GM23248 (cell line): ENCODE measurements around the gene PLA2G4C. TPM values are rescaled to one million over a fixed set of nuclear protein-coding genes. Genes with fewer than 3 reads are reported as not detected.

ENCODE experiments used
- DNase-seq: peaks from one replicate; pipeline ENCODE4 v3.0.0-alpha.2; 2015
- H2AFZ ChIP-seq: fragments of 200-600 bp; sonication (generic); 2 replicates; pipeline ENCODE4 v1.6.1; 2016; ENCODE audit warnings: antibody characterized with exemption
- H3F3A ChIP-seq: fragments of 200-600 bp; sonication (generic); 2 replicates; pipeline ENCODE4 v1.6.1; 2016; ENCODE audit warnings: mild to moderate bottlenecking, antibody characterized with exemption, mixed run types; ENCODE audit not compliant: insufficient read depth
- H3K27ac ChIP-seq: fragments of 200-600 bp; sonication (generic); 2 replicates; pipeline ENCODE4 v1.5.1; 2016; ENCODE audit warnings: mild to moderate bottlenecking
- H3K27me3 ChIP-seq: fragments of 200-600 bp; sonication (generic); replicated peaks from 2 replicates; pipeline ENCODE4 v1.6.1; 2016; ENCODE audit warnings: mild to moderate bottlenecking; ENCODE audit not compliant: insufficient read depth
- H3K36me3 ChIP-seq: fragments of 200-600 bp; sonication (generic); 2 replicates; pipeline ENCODE4 v1.6.1; 2016; ENCODE audit warnings: low read depth, mild to moderate bottlenecking
- H3K4me1 ChIP-seq: fragments of 200-600 bp; sonication (generic); 2 replicates; pipeline ENCODE4 v1.6.1; 2016; ENCODE audit warnings: mild to moderate bottlenecking; ENCODE audit not compliant: insufficient read depth
- H3K4me2 ChIP-seq: fragments of 200-600 bp; sonication (generic); one replicate; pipeline ENCODE4 v1.6.1; 2016; ENCODE audit warnings: mild to moderate bottlenecking; ENCODE audit not compliant: unreplicated experiment
- H3K4me3 ChIP-seq: fragments of 200-600 bp; sonication (generic); 2 replicates; pipeline ENCODE4 v1.5.1; 2016; ENCODE audit warnings: mild to moderate bottlenecking
- H3K79me2 ChIP-seq: fragments of 200-600 bp; sonication (generic); 2 replicates; pipeline ENCODE4 v1.6.1; 2016; ENCODE audit warnings: mild to moderate bottlenecking; ENCODE audit not compliant: insufficient read depth
- H3K9ac ChIP-seq: fragments of 200-600 bp; sonication (generic); 2 replicates; pipeline ENCODE4 v1.6.1; 2016; ENCODE audit warnings: mild to moderate bottlenecking
- H3K9me2 ChIP-seq: fragments of 200-600 bp; sonication (generic); 2 replicates; pipeline ENCODE4 v1.6.1; 2016; ENCODE audit warnings: mixed run types, mild to moderate bottlenecking, moderate library complexity; ENCODE audit not compliant: insufficient read depth
- H3K9me3 ChIP-seq: fragments of 200-600 bp; sonication (generic); one replicate; pipeline ENCODE4 v1.6.1; 2017; ENCODE audit warnings: low read depth
- H4K20me1 ChIP-seq: fragments of 200-600 bp; sonication (generic); 2 replicates; pipeline ENCODE4 v1.6.0; 2016; ENCODE audit not compliant: insufficient read depth
- EZH2 ChIP-seq: fragments of 200-600 bp; sonication (generic); IDR thresholded peaks from 2 replicates; pipeline ENCODE4 v1.6.1; 2018; ENCODE audit warnings: antibody characterized with exemption, mild to moderate bottlenecking; ENCODE audit not compliant: insufficient read depth, poor library complexity, severe bottlenecking
- EZH2phosphoT487 ChIP-seq: fragments of 200-600 bp; sonication (generic); IDR thresholded peaks from 2 replicates; pipeline ENCODE4 v1.6.1; 2018; ENCODE audit warnings: antibody characterized with exemption, moderate library complexity, mild to moderate bottlenecking, low read depth; ENCODE audit not compliant: insufficient read depth
- WGBS, 2 experiments: methylation state at CpG; one replicate each; pipeline ENCODE4 v1.1.6; 2015 to 2017; ENCODE audit warnings: low lambda C conversion rate in 2 of 2, low coverage in 1 of 2; ENCODE audit errors: missing lambda C conversion rate in 2 of 2; 5-methylcytosine and 5-hydroxymethylcytosine counted together
- in situ Hi-C: fragments of 300-500 bp; cut with MboI; formaldehyde crosslinking; loops from 2 replicates; pipeline ENCODE4 v1.15.0; 2020
- polyA plus RNA-seq: library from polyadenylated mRNA; unstranded; fragments of >200 nt; fragmentation: Nextera tagmentation; extraction: Ambion mirVana; gene quantifications from 2 replicates; pipeline ENCODE4 v1.2.1, GENCODE V29; 2016
- total RNA-seq: library from RNA; depleted of rRNA; stranded (reverse); fragments of >200 nt; shearing (Covaris generic); gene quantifications from 2 replicates; pipeline ENCODE4 v1.2.3, GENCODE V29; 2014

PLA2G4C gene
- total and polyA plus RNA-seq, 2 experiments from 2014 or later = 0.76 to 1.9 TPM

GRCh38 chr19:48053076-48053475, 57.5 kb downstream of the PLA2G4C start:
- in situ Hi-C loops = no loop called here
- H3K79me2 ChIP-seq = no peaks in the 10 kb centered on the region
- 46 to 63% methylated on average over 4 to 5 of the region's 5 CpGs for WGBS, 2 experiments
- no peaks in the 10 kb centered on the region for H3K4me1 ChIP-seq
- H3K9me2 ChIP-seq = no peaks in the 10 kb centered on the region
- H3K4me3 ChIP-seq = no peak overlapping the region
- no peak for DNase-seq
- no peak overlapping the region for H3K9ac ChIP-seq
- H3K27ac ChIP-seq = no peak overlapping the region
- H3K27me3 ChIP-seq = no peaks in the 10 kb centered on the region; the same call in none of the 2 replicates
- no peaks in the 10 kb centered on the region for H3K36me3 ChIP-seq
- no peaks in the 10 kb centered on the region for H3F3A ChIP-seq
- H3K9me3 ChIP-seq = no peaks in the 10 kb centered on the region
- H2AFZ ChIP-seq = no peak overlapping the region
- no peaks in the 10 kb centered on the region for H4K20me1 ChIP-seq
- TF ChIP-seq EZH2 (no peak), EZH2phosphoT487 (no peak)
- H3K4me2 ChIP-seq = no peak overlapping the region

GRCh38 chr19:48051335-48052033, 59.1 kb downstream of the PLA2G4C start:
- in situ Hi-C loops = no loop called here
- H2AFZ ChIP-seq = no peak overlapping the region
- H3F3A ChIP-seq = no peaks in the 10 kb centered on the region
- no peak overlapping the region for H3K4me3 ChIP-seq
- no peaks in the 10 kb centered on the region for H3K9me3 ChIP-seq
- H3K27ac ChIP-seq = no peak overlapping the region
- H3K4me1 ChIP-seq = no peaks in the 10 kb centered on the region
- TF ChIP-seq EZH2 (no peak), EZH2phosphoT487 (no peak)
- H3K27me3 ChIP-seq = no peaks in the 10 kb centered on the region; the same call in none of the 2 replicates
- DNase-seq = no peak
- no peaks in the 10 kb centered on the region for H4K20me1 ChIP-seq
- H3K36me3 ChIP-seq = no peaks in the 10 kb centered on the region
- H3K9ac ChIP-seq = no peak overlapping the region
- no peaks in the 10 kb centered on the region for H3K79me2 ChIP-seq
- WGBS, 2 experiments = 58 to 65% methylated on average over 9 to 10 of the region's 10 CpGs
- no peak overlapping the region for H3K4me2 ChIP-seq
- no peaks in the 10 kb centered on the region for H3K9me2 ChIP-seq

GRCh38 chr19:48044561-48044960, 66.1 kb downstream of the PLA2G4C start:
- Histone ChIP-seq H3K4me2 (no peak overlapping the region), H3K4me1 (no peaks in the 10 kb centered on the region), H3K9ac (no peak overlapping the region), H3K36me3 (no peaks in the 10 kb centered on the region), H3K79me2 (no peaks in the 10 kb centered on the region), H3K27ac (no peak overlapping the region), H3F3A (no peaks in the 10 kb centered on the region), H3K4me3 (no peak overlapping the region), H4K20me1 (no peaks in the 10 kb centered on the region), H3K27me3 (peaks cover 12% of the 10 kb centered on the region), H3K9me3 (no peaks in the 10 kb centered on the region), H3K9me2 (no peaks in the 10 kb centered on the region), H2AFZ (no peak overlapping the region)
- TF ChIP-seq EZH2phosphoT487 (no peak), EZH2 (no peak)
- DNase-seq = no peak
- in situ Hi-C loops = no loop called here
- 74 to 82% methylated on average over 5 of the region's 5 CpGs for WGBS, 2 experiments

GRCh38 chr19:48043675-48044258, 66.8 kb downstream of the PLA2G4C start, which contains the start of gene CABP5:
Gene CABP5, minus strand, starts transcription at chr19:48044079. Its CDS starts 157 bp downstream, at chr19:48043922.
- H3K27me3 ChIP-seq = peaks cover 12% of the 10 kb centered on the region
- H3K9ac ChIP-seq = no peak within 1 kb of the TSS
- no peak for DNase-seq
- in situ Hi-C loops = no loop called here
- H4K20me1 ChIP-seq = no peaks in the 10 kb centered on the region
- no peak within 1 kb of the TSS for H3K4me2 ChIP-seq
- no peak within 1 kb of the TSS for H3K27ac ChIP-seq
- H2AFZ ChIP-seq = no peak within 1 kb of the TSS
- no peak within 1 kb of the TSS for H3K4me3 ChIP-seq
- no peaks in the 10 kb centered on the region for H3K36me3 ChIP-seq
- TF ChIP-seq EZH2 (no peak), EZH2phosphoT487 (no peak)
- H3F3A ChIP-seq = no peaks in the 10 kb centered on the region
- H3K79me2 ChIP-seq = no peaks in the 10 kb centered on the region
- no peaks in the 10 kb centered on the region for H3K4me1 ChIP-seq
- no peaks in the 10 kb centered on the region for H3K9me3 ChIP-seq
- WGBS, 2 experiments = 58 to 60% methylated on average over 7 to 10 of the region's 10 CpGs
- no peaks in the 10 kb centered on the region for H3K9me2 ChIP-seq
